Stimulated activated CD4-positive, alpha-beta T cell treated with anti-CD3 and anti-CD28 coated beads, Interleukin-2, amount 100 ng/mL, for 4 hours (primary cell): ENCODE results near the gene RAB41.
"Not testable (repeated sequence)": the region's sequence is repeated elsewhere in the genome, so short reads cannot be mapped to it uniquely, and the experiment has no call there.

ENCODE experiments used
- DNase-seq: peaks from one replicate; pipeline ENCODE4 v3.0.0-alpha.2; 2020; ENCODE audit warnings: low read depth

The RAB41 gene

DNA sequence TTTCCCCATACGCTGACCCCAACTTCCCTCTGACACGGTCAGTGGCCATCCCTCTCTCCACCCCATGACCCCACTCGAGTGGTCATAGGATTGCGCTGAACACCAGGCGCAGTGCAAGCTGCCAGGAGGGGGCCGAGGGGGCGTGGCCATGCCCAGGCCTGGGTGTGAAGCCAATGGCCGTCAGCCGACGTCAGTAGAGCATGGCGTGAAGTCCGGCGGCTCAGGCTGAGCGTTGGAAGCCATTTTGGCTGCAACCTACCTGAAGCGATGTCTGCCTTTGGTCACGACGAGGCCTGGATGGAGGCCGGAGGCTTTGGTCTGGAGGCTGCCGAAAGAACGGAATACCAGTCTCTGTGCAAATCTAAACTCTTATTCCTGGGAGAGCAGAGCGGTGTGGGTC lies at the start of gene RAB41:
TSS of gene RAB41 (plus strand) at position 222 of the 400 bp plus-strand sequence. CDS start at position 268, 46 bp downstream.
- DNase-seq, result no peak

DNA sequence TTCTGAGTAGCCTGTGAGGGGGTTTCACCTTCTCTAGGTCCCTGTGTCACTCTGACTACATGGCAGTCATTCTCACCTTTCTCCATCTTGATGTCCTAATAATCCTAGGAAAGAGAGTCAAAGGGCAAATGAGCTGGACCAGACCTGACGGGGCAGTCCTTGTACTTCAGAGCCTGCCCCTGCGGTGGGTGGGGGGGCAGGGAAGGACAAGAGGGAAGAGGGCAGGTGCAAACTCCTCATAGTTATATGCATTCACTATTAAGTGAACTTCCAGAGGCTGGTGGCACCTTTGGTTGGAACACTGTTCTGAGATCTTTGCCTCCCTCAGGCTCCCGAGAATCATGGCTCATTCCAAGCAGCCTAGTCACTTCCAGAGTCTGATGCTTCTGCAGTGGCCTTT lies 47.6 kb upstream of the RAB41 start, which contains the start of gene AWAT1:
TSS of gene AWAT1 (plus strand) at position 301 of the 400 bp plus-strand sequence. CDS start at position 342, 41 bp downstream.
- no peak for DNase-seq

DNA sequence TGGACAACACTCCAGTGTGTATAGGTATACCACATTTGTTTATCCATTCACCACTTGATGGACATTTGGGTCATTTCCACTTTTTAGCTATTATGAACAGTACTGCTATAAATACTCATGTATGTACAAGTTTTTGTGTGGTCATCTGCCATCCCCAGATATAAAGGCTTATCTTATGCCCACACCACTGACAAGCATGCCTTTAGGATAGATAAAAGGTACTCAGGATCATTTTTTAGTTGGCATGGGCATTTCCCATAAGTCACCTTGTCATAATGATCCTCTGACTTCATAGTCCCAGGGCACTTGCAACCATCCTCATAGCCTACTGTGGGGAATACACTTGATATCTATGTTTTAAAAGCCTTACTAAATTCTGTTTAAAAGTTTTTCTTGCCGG lies 41.2 kb upstream of the RAB41 start:
- no peak for DNase-seq

DNA sequence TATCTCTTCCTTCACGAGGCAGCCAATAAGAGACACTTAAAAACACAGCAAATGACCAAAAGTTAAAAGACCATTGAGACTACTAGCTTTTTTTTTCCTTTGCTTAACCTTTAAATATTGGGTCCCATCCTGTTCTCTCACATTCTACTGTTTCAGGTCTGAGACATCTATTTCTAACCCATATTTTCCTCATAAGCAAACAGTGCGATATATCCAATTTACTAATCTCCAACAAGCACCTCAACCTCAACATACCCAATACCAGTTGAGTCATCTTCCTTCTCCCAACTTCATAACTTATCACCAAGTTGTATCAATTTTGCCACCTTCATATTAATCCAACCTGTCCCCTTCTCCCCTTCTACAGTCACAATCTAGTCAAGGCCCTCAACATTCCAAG lies 40.5 kb upstream of the RAB41 start:
- no peak for DNase-seq

DNA sequence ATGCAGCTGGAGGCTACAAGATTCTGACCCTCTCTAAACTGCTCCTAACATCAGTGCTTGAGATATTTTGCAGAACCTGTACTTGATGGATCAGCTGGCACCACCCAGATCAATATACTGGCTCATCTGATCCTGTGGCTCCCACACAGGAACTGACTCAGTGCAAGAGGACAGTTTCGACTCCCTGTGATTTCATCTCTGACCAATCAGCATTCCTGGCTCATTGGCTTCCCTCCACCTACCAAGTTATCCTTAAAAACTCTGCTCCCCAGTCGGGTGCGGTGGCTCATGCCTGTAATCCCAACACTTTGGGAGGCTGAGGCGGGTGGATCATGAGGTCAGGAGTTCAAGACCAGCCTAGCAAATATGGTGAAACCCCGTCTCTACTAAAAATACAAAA lies 38.4 kb upstream of the RAB41 start:
- not testable (repeated sequence) for DNase-seq

DNA sequence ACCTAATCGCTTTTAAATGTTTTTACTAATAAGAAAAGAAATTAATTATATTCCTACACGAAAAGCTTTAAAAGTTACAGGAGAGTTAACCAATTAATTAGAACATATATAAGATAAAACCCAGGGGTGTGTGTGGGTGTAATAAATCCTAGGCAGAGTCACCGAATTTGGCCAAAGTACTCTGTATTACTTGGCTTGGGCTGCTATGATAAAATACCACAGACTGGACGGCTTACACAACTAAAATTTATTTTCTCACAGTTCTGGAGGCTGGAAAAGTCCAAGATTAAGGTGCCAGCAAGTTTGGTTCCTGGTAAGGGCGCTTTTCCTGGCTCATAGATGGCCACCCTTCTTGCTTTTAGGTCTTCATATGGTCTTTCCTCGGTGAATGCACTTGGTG lies 37.1 kb upstream of the RAB41 start:
- no peak for DNase-seq

DNA sequence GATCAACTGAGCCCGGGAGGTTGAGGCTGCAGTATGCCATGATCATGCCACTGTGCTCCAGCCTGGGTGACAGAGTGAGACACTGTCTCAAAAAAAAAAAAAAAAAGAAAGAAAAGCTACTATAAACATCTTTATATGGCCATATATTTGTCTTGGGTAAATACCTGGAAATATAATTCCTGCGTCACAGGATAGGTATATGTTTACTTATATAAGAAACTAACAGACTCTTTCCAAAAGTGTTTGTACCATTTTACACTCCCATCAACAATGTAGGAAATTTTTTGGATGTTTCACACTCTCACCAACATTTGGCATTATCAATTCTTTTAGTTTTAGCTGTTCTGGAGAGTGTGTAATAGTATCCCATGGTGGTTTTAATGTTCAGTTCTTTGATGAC lies 34.7 kb upstream of the RAB41 start:
- no peak for DNase-seq

DNA sequence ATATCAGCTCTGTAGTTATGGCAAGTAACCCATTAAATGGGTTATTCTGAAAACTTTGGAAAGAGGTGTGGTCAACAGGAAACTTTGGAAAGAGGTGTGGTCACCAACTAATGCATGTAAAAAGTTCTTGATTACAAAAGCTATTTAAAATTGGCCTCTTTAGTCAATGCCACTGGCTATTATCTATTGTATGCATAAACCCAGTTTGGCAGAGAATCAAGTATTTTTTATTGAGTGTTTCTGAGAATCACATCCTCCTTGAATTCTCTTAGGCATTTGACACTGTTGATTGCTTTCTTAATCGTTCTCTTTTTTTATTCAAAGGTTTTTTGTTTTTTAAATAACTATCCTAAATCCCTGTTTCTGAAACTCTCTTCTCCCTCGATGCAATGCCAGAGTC lies 29.5 kb upstream of the RAB41 start:
- DNase-seq, result no peak

DNA sequence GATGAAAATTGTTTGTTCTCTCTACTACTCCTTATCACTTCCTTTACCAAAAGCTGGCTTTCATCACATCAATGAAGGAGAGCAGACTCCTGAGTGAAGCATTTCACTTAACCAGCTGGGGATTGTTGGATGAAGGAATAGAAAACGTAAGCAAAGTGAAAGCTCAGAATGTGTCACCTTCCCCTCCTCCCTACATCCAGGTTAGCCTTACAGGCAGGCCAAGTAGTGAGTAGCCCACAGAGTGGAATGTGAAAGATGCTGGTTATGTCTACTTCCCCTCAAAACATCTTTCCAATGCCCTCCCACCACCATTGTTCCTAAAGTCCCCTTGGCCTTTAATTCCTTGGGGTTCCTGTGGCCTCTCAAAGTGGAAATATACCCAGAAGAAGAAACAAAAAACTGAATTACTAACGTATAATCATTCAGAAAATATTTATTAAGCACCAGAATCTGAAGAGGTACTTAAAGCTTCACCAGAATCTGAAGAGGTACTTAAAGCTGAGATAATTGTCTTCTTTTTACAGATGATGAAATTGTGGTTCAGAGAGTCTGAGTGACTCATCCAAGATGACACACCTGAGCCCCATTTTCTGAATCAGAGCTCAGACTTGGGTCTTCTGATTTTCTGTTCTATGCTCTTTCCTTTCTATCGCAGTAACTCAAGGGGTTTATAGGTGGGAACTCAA lies 28.5 kb upstream of the RAB41 start:
- DNase-seq, result no peak

DNA sequence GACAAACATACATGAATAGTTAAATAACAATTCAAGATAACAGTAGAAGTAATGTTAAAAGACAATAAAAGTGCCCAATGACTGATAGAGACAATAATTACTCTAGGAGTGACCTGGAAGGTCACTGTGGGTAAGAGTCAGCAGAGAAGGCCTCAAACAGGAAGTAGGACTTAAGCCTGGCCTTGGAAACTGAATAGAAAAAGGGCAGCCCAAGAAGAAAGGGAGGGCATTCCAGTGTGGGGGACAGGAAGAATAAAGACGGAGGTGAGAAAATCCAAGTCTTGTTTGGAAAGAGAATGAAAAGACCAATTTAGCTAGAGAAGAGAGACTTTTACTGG lies 27.9 kb upstream of the RAB41 start:
- no peak for DNase-seq

DNA sequence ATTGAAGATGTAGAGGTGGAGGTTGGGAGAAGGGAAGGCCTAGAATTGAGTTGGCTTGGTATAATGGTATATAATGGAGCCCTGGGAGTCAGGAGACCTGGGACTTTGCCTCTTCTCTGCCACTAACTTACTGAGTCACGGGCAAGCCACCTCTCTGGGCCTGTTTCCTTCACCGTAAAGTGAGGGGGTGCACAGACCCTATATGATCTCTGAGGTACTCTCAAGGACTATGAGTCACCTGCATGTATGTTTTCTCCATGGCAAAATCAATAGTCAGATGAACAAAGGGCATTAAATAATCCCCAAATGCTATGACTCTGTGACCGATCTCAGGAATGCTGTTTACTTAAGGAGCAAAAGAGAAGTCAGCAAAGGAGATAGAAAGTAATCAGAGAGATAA lies 27.1 kb upstream of the RAB41 start:
- no peak for DNase-seq

DNA sequence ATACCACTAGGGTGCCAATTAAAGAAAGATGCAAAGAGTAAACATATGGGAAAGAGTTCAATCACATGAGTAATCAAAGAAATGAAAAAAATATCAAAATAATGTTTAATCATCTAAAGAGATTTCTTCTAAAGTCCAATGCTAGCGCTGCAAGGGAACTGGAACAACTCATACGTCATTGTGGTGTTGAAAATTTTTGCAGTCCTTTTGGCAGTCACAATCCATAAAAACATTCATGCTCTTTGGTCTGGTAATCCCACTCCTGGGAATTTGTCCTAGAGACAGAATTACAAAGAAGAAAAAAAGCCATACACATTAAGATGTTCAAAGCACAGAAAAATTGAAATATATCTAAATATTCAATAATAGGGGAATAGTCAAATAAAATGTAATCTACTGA lies 26.5 kb upstream of the RAB41 start:
- no peak for DNase-seq

DNA sequence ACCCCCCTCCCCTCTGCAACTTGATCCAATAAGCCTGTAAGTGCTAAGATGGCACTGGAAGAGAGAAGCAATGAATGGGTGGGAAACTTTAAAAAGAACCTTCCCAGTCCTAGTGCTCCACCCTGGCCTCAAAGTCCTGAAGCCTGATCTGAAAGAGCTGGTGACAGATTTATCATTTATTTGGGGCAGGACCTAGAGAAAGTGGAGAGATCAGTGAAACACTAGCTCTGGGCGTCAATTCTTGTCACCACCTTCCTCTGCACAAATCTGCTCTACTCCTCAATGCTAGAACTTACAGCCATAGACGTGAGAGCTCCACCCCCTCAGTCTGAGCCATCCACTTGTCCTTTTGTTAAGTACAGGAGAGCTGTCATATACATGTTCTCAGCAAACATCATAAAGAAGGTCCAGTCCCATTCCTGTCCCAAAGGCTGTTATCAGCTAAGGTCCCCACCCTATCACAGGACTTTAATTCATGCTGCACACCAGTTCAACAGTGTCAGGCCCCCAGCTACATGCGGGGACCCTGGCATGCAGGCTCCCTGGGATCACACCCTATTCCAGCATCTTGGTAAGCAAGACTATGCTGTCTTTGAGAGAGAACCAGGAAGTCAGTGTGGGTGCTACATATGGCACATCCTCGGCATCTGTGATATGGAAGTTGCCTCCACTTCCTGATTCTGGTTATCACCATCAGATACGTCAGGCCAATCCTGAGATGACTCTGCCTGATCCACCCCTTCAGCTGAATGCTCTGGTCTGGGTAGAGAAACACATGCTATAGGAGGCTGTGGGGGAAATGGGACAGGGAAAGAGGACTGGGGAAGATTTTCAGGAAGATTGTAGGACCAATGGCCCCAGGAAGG lies 24.3 kb upstream of the RAB41 start:
- no peak for DNase-seq

DNA sequence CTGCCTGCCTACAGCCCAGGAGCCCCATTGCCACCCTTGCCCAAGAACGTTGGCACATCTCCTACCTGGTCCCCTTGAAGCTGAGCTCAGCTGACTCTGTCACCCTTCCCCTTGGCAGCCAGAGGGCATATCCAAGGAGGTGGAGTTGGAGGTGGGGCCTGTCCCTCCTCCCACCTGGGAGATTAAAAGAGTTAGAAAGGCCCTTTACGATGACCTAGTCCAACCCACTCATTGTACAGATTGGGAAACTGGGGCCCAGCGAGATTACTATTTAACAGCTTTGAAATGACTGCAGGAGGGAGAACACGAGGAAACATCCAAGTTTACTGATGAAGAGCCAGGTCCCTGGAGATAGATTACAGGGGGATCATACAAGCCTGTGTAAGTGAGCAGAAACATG lies 21.9 kb upstream of the RAB41 start, which contains the start of gene P2RY4:
TSS of gene P2RY4 (minus strand) at position 101 of the 400 bp plus-strand sequence. CDS start 580 bp downstream, outside the sequence.
- DNase-seq, result no peak

DNA sequence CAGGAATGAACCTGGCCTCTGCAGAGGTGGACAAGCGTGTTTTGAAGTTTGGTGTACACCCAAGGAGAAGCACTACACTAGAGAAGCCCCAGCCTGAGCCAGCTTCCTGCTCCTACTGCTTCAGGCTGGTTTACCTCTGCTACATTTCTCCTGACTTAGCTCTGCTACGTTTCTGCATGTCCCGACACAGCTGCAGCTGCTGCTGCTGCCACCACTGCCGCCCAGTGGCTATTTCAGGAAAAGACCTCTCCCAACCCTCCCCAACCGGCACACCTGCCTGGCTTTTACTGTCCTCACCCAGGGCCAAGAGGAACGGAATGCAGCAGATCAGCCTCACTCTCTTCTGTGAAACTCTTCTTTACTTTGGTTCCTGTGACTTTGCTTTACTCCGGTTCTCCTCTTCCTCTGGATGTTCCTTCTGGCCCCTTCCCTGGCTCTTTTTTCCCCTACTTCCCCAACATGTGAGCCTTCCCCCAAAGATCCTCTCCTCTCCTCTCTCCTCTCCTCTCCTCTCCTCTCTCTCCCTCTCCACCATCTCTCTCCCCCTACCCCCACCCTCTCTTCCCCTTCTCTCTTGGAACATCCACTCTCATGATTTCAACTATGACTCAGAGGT lies 18.9 kb upstream of the RAB41 start:
- DNase-seq, result no peak

DNA sequence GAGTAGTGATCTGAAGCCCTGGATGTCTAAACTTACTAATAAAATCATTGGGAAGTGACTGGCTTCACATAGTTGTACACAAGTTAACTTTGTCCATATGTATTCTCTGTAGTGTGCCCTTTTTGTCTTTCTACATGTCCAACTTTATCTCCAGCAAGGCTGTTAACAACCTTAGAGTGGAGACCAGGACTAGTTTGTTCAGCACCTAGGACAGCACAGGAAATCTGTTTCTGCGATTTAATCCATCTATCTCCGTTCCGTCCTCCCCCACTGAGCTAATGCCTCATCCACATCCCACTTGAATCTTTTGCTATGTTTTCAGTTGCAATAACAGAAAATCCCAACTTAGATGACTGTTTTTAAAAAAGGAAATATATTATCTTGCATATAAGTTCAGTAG lies 17.2 kb upstream of the RAB41 start:
- no peak for DNase-seq

DNA sequence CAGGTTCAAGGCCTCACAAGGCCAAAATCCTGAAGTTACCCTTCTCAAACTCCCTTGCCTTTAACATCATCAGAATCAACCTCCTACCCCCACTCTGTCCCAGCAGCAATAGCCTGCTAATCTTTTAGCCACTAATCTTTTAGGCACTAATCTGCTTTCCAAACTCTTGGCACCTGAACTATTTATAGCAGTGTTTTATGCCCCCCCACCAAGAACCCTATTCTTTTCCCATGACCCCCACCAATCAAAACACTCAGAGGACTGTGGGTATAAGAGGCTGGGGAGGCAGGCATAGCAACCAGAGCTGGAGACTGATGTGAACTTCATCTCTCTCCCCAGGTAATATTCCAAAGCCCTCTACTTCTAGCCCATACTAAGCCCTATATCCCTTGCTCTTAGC lies 13.9 kb upstream of the RAB41 start, which contains the start of gene ARR3:
TSS of gene ARR3 (plus strand) at position 301 of the 400 bp plus-strand sequence. CDS start 1,052 bp downstream, outside the sequence.
- DNase-seq, result no peak

DNA sequence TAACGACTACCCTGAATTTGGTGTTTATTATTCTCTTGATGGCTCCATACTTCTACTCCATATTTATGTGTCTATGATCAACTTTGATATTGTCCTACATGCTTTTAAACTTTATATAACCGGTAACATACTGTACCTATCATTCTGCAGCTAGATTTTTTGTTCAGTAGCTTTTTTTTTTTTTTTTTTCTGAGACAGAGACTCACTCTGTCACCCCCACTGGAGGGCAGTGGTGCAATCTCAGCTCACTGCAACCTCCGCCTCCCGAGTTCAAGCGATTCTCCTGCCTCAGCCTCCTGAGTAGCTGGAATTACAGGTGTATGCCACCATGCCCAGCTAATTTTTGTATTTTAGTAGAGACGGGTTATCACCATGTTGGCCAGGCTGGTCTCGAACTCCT lies 7.9 kb upstream of the RAB41 start:
- not testable (repeated sequence) for DNase-seq

DNA sequence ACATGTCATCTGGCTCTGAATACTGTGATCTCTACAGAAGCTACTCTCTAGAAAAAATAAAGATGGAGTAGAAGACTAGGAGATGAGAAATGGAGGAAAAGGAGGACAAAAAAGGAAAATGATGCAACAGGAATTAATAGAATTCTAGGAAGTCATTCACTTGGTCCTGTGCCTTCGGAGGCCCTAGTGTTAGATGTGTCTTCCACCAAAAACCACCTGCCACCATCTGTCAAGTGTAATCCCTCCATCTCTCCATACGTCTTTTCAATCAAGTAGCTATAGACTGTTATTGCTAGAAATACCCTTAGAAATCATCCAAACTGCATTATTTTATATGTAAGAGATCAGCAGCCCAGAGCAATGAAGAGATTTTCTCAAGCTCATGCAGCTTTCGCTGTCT lies 2.9 kb upstream of the RAB41 start:
- no peak for DNase-seq

DNA sequence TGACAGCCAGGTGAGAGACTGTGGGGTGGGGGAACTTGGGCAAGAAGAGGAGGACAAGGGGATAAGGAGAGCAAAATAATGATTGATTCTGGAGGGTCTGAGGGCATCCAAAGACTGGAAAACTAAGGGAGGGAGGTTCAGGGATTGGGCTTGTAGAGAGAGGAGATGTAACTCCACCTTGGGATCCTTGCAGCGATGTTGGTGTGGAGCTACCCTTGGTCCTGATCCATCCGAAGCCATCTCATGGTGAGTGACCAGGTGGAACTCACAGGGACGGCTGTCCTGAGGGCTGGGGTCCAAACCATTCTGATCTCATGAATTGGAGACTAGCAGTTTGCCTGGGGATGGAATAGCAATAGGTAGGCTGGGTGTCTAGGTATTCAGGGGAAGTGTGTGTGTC lies 1.4 kb upstream of the RAB41 start:
- DNase-seq, result no peak

DNA sequence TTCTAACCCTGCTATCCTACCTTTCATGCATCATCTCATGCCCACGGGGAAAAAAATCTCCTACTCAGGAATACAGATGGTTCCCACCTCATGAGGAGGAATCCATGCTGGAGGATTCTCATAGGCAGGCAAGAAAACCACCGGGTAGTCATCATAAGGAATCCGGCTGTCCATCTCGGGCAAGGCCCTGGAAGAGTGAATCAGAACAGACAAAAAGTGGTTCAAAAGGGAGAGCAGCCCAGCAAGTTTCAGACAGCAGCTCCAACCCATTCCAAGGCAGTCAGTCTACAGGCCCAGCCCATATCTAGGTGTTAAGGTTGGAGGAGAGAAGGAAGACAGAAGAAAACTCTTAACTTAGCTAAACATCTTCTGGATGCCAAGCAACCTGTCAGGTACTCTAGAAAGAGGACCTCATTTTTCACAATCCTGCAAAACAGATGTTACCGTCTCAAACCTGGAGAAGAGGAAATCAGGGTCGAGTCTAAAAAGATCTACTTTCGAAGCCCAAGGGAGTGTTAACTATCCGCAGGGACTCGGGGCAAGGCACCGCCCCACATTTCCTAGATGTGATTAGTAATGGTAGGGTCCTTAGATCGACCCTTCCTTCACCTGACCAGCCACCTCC lies 7.3 kb downstream of the RAB41 start:
- no peak for DNase-seq
